ENCODE results near the gene OBSCN. TPM values are rescaled to one million over a fixed set of nuclear protein-coding genes. Genes with fewer than 3 reads are reported as not detected.

Gene OBSCN
- total RNA-seq, 6 experiments from 2014 or later, result 0.27 to 1.8 (median 0.53) TPM

DNA sequence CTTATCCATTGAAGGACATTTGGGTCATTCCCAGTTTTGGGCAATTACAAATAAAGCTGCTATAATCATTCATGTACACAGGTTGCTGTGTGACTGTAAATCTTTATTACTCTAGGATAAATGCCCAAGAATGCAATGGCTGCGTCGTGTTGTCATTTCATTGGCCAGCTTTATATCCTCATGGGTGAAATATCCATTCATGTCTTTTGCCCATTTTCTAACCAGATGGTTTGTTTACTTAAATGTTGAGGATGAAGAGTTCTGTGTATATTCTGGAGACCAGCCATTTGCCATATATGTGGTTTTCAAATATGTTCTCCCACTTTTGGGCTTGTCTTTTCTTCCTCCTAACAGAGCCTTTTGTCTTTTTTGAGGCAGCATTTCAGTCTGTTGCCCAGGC lies 173.5 kb downstream of the OBSCN start:
- Mint-ChIP-seq H3K4me1 (ENCODE audit: low read depth) (peaks cover 7% of the 10 kb centered on the region), H3K36me3 (ENCODE audit: low read depth) (no peaks in the 10 kb centered on the region), H3K4me3 (no peak overlapping the region), H3K9me3 (no peaks in the 10 kb centered on the region), H3K27ac (no peak overlapping the region), H3K27me3 (ENCODE audit: insufficient read depth) (peaks cover 10% of the 10 kb centered on the region)
- TF ChIP-seq, protein P1, sequence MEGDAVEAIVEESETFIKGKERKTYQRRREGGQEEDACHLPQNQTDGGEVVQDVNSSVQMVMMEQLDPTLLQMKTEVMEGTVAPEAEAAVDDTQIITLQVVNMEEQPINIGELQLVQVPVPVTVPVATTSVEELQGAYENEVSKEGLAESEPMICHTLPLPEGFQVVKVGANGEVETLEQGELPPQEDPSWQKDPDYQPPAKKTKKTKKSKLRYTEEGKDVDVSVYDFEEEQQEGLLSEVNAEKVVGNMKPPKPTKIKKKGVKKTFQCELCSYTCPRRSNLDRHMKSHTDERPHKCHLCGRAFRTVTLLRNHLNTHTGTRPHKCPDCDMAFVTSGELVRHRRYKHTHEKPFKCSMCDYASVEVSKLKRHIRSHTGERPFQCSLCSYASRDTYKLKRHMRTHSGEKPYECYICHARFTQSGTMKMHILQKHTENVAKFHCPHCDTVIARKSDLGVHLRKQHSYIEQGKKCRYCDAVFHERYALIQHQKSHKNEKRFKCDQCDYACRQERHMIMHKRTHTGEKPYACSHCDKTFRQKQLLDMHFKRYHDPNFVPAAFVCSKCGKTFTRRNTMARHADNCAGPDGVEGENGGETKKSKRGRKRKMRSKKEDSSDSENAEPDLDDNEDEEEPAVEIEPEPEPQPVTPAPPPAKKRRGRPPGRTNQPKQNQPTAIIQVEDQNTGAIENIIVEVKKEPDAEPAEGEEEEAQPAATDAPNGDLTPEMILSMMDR (IDR thresholded peaks at IDR 0.05), result no peak
- no peak for DNase-seq

DNA sequence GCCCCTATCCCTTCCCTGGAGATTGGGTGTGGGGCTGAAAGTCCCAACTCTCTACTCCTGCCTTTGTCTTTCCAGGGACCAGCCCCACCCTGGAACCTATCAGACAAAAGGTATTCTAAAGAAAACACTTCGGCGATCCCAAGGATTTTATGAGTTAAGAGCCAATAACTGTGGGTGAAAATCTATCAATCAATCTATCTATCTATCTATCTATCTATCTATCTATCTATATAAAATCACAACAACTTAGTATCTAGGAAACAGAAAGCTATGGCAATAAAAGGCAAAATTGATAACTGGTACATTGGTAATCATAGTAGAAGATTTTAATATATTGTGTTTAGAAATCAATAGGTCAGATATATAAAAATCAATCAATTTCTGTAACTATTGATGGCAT lies 175.9 kb downstream of the OBSCN start:
- Mint-ChIP-seq H3K27ac (no peak overlapping the region), H3K4me1 (ENCODE audit: low read depth) (peaks cover 5% of the 10 kb centered on the region)
- TF ChIP-seq, protein P1 (IDR thresholded peaks at IDR 0.05), result no peak

DNA sequence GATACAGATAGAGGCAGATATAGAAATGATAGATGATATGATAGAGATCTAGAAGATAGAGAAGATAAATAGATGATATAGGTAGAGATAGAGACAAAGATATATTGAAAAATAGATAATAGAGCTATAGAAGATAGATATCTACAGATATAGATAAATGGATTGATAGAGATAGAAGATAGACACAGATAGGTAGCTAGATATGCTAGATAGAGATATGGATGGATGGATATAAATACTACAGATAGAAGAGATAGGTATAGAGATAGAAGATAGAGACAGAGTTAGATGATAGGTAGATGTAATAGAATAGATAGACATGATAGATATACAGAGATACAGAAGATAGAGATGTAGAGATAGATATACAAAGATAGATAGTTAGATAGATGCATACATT lies 177.4 kb downstream of the OBSCN start:
- no peak overlapping the region for H3K4me3 Mint-ChIP-seq
- H3K36me3 Mint-ChIP-seq (ENCODE audit: low read depth), result no peaks in the 10 kb centered on the region
- H3K27ac Mint-ChIP-seq, result no peak overlapping the region
- DNase-seq, result no peak
- peaks cover under 1% of the 10 kb centered on the region for H3K27me3 Mint-ChIP-seq (ENCODE audit: insufficient read depth)
- no peaks in the 10 kb centered on the region for H3K9me3 Mint-ChIP-seq
- TF ChIP-seq, protein P1 (IDR thresholded peaks at IDR 0.05), result no peak
- H3K4me1 Mint-ChIP-seq (ENCODE audit: low read depth), result no peaks in the 10 kb centered on the region

More for the DNA sequence above, 175.9 kb downstream of the OBSCN start:
- no peak overlapping the region for H3K4me3 Mint-ChIP-seq
- H3K36me3 Mint-ChIP-seq (ENCODE audit: low read depth), result no peaks in the 10 kb centered on the region
- DNase-seq, result no peak
- no peaks in the 10 kb centered on the region for H3K9me3 Mint-ChIP-seq
- peaks cover 8% of the 10 kb centered on the region for H3K27me3 Mint-ChIP-seq (ENCODE audit: insufficient read depth)

- DNase-seq, result no peak
- Mint-ChIP-seq H3K4me3 (no peak overlapping the region), H3K27ac (no peak overlapping the region), H3K9me3 (no peaks in the 10 kb centered on the region), H3K36me3 (ENCODE audit: low read depth) (peaks cover 2% of the 10 kb centered on the region; the same call in 1 of the 2 replicates), H3K27me3 (ENCODE audit: insufficient read depth) (no peaks in the 10 kb centered on the region; the same call in 1 of the 2 replicates), H3K4me1 (ENCODE audit: low read depth) (peaks cover 4% of the 10 kb centered on the region)
- TF ChIP-seq, protein P1 (IDR thresholded peaks at IDR 0.05), result no peak
Observed at GRCh38 chr1:228387321-228387720, 179.5 kb downstream of the OBSCN start.

DNA sequence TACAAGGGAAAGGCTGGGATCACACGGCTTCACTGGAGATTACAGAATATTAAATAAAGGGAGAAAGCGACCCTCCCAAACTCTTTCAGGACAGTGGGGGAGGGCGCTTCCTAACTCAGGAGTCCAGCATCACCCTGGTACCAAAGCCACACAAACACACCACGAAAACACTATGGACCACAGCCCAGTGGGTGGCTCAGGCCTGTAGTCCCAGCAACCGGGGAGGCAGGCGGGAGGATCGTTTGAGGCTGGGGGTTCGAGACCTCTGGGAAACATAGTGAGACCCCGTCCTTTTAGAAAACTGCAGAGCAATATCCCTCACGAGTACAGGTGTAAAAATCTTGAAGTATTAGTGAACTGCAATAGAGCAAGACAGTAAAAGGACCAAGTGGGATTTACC lies 182.8 kb downstream of the OBSCN start:
- TF ChIP-seq, protein P1 (IDR thresholded peaks at IDR 0.05), result no peak
- Mint-ChIP-seq H3K27me3 (ENCODE audit: insufficient read depth) (no peaks in the 10 kb centered on the region), H3K36me3 (ENCODE audit: low read depth) (peaks cover 5% of the 10 kb centered on the region; the same call in 1 of the 2 replicates), H3K4me3 (no peak overlapping the region), H3K4me1 (ENCODE audit: low read depth) (peaks cover 21% of the 10 kb centered on the region), H3K9me3 (no peaks in the 10 kb centered on the region), H3K27ac (no peak overlapping the region)
- DNase-seq, result no peak
